ENCODE measurements around the gene SHH. TPM values are rescaled to one million over a fixed set of nuclear protein-coding genes. Genes with fewer than 3 reads are reported as not detected.

The SHH gene
- total RNA-seq, 1 experiment from 2014 or later = 0.11 TPM

- POLR2A ChIA-PET (ENCODE audit: unreplicated experiment) = no interaction called here
- ATAC-seq (peak; percentile 66), DNase-seq (peak; percentile 23)
- intact Hi-C loops (cut with micrococcal nuclease) = no loop called here
- H3K4me3 ChIP-seq (ENCODE audit: low read length) = no peak overlapping the region
- no peak for TF ChIP-seq EZH2phosphoT487 (IDR thresholded peaks at IDR 0.05; ENCODE audit: borderline replicate concordance, low read length)
- TF ChIP-seq CTCF (conservative IDR thresholded peaks at IDR 0.05; ENCODE audit: low read depth, low read length) = no peak
- no peaks in the 10 kb centered on the region for H3K9me3 ChIP-seq (ENCODE audit: low read length)
- no peaks in the 10 kb centered on the region for H3F3A ChIP-seq (ENCODE audit: low read length, unreplicated experiment)
- no peaks in the 10 kb centered on the region for H3K36me3 ChIP-seq (ENCODE audit: low read depth, low read length)
- H4K20me1 ChIP-seq (ENCODE audit: low read length) = no peaks in the 10 kb centered on the region
- no peaks in the 10 kb centered on the region for H3K27me3 ChIP-seq (ENCODE audit: low read length)
- no TSS peak for BruUV-seq (replicated peaks)
- CTCF ChIA-PET = no interaction called here
- H3K79me2 ChIP-seq (ENCODE audit: low read length) = no peaks in the 10 kb centered on the region
- peaks cover 7% of the 10 kb centered on the region for H3K4me1 ChIP-seq (ENCODE audit: insufficient read depth, low read length)
- H2AFZ ChIP-seq (ENCODE audit: low read length) = no peak overlapping the region
- H3K4me2 ChIP-seq (ENCODE audit: low read length) = no peak overlapping the region
- no peak overlapping the region for H3K27ac ChIP-seq (ENCODE audit: low read length)
- H3K9ac ChIP-seq (ENCODE audit: low read length) = no peak overlapping the region
- H3K9me2 ChIP-seq (replicated peaks; ENCODE audit: low read length) = no peaks in the 10 kb centered on the region
Measured at GRCh38 chr7:155829796-155830470, 17.7 kb upstream of the SHH start.

- Histone ChIP-seq H4K20me1 (ENCODE audit: low read length) (no peaks in the 10 kb centered on the region), H3K79me2 (ENCODE audit: low read length) (no peaks in the 10 kb centered on the region), H3K27ac (ENCODE audit: low read length) (no peak overlapping the region), H3K27me3 (ENCODE audit: low read length) (no peaks in the 10 kb centered on the region), H3K4me3 (ENCODE audit: low read length) (no peak overlapping the region), H3K9ac (ENCODE audit: low read length) (no peak overlapping the region), H2AFZ (ENCODE audit: low read length) (no peak overlapping the region), H3K9me3 (ENCODE audit: low read length) (no peaks in the 10 kb centered on the region), H3K36me3 (ENCODE audit: low read depth, low read length) (no peaks in the 10 kb centered on the region), H3K4me2 (ENCODE audit: low read length) (no peak overlapping the region), H3F3A (ENCODE audit: low read length, unreplicated experiment) (no peaks in the 10 kb centered on the region), H3K4me1 (ENCODE audit: insufficient read depth, low read length) (peaks cover 15% of the 10 kb centered on the region), H3K9me2 (replicated peaks; ENCODE audit: low read length) (no peaks in the 10 kb centered on the region)
- ChIA-PET CTCF (no interaction called here), POLR2A (ENCODE audit: unreplicated experiment) (no interaction called here)
- no peak for TF ChIP-seq CTCF (conservative IDR thresholded peaks at IDR 0.05; ENCODE audit: low read depth, low read length)
- TF ChIP-seq EZH2phosphoT487 (IDR thresholded peaks at IDR 0.05; ENCODE audit: borderline replicate concordance, low read length) = no peak
- TF ChIP-seq EZH2 (IDR thresholded peaks at IDR 0.05; ENCODE audit: low read length, unreplicated experiment) = no peak
- no peak for DNase-seq
- 0 out of 2 replicates have a peak, but pooled peaks have one; percentile 18 for ATAC-seq
- no TSS peak for BruUV-seq (replicated peaks)
- intact Hi-C loops (cut with micrococcal nuclease) = no loop called here
Measured at GRCh38 chr7:155825336-155825735, 13.1 kb upstream of the SHH start.

- peak; percentile 87 for ATAC-seq
- Histone ChIP-seq H3K36me3 (ENCODE audit: low read depth, low read length) (no peaks in the 10 kb centered on the region), H3K4me1 (ENCODE audit: insufficient read depth, low read length) (peaks cover 15% of the 10 kb centered on the region), H4K20me1 (ENCODE audit: low read length) (no peaks in the 10 kb centered on the region), H3K9me3 (ENCODE audit: low read length) (no peaks in the 10 kb centered on the region), H3K9me2 (replicated peaks; ENCODE audit: low read length) (no peaks in the 10 kb centered on the region), H3K79me2 (ENCODE audit: low read length) (no peaks in the 10 kb centered on the region), H3F3A (ENCODE audit: low read length, unreplicated experiment) (no peaks in the 10 kb centered on the region), H3K27ac (ENCODE audit: low read length) (0 out of 2 replicates have a peak overlapping the region, but pooled peaks have one; percentile 18), H3K4me3 (ENCODE audit: low read length) (no peak overlapping the region), H3K4me2 (ENCODE audit: low read length) (peak overlapping the region; percentile 40), H2AFZ (ENCODE audit: low read length) (0 out of 2 replicates have a peak overlapping the region, but pooled peaks have one; percentile 9), H3K9ac (ENCODE audit: low read length) (no peak overlapping the region; the same call in 1 of the 2 replicates), H3K27me3 (ENCODE audit: low read length) (no peaks in the 10 kb centered on the region)
- intact Hi-C loops (cut with micrococcal nuclease) = loop anchor here (1.0 kb wide), 1 partner anchor 34 kb away; no protein-coding TSS in a partner anchor
- BruUV-seq (replicated peaks) = no TSS peak
- DNase-seq = peak; percentile 85
- ChIA-PET CTCF (interaction anchor here (0.5 kb wide), 1 partner anchor 479 kb away, joined by 7 read pairs; no protein-coding TSS in a partner anchor), POLR2A (ENCODE audit: unreplicated experiment) (no interaction called here)
- no peak for TF ChIP-seq EZH2phosphoT487 (IDR thresholded peaks at IDR 0.05; ENCODE audit: borderline replicate concordance, low read length)
- no peak for TF ChIP-seq EZH2 (IDR thresholded peaks at IDR 0.05; ENCODE audit: low read length, unreplicated experiment)
- TF ChIP-seq CTCF (conservative IDR thresholded peaks at IDR 0.05; ENCODE audit: low read depth, low read length) = no peak
Measured at GRCh38 chr7:155824227-155824886, 12.1 kb upstream of the SHH start.
